CD14-positive monocyte (primary cell): ENCODE results near the gene ELMO1. TPM values are rescaled to one million over a fixed set of nuclear protein-coding genes. Genes with fewer than 3 reads are reported as not detected.

Source experiments
- DNase-seq, 3 donors: peaks; one replicate each; pipeline ENCODE4 v3.0.0-alpha.2; 2011 to 2022
- H2AFZ ChIP-seq: 2 replicates; pipeline ENCODE4 v1.6.0; 2012; ENCODE audit warnings: mild to moderate bottlenecking, low read depth, low read length, inconsistent platforms; ENCODE audit not compliant: insufficient read depth, poor library complexity, severe bottlenecking
- H3K27ac ChIP-seq, 2 donors: 1 replicate in 1 of 2; 2 replicates in 1 of 2; pipeline ENCODE4 v1.5.1; 2012 to 2013; ENCODE audit warnings: low read length in 2 of 2, control low read depth in 1 of 2, inconsistent platforms in 1 of 2, low read depth in 1 of 2, mild to moderate bottlenecking in 1 of 2
- H3K27me3 ChIP-seq, 2 donors: one replicate each; pipeline versions ENCODE4 v1.6.0 to v1.6.1; 2011 to 2013; ENCODE audit warnings: low read length in 2 of 2; ENCODE audit not compliant: control insufficient read depth in 2 of 2, insufficient read depth in 2 of 2
- H3K36me3 ChIP-seq, 2 donors: replicated peaks in 1 of 2; 1 replicate in 1 of 2; 2 replicates in 1 of 2; pipeline versions ENCODE4 v1.5.1 to v1.6.1; 2012 to 2013; ENCODE audit warnings: low read length in 2 of 2, control low read depth in 1 of 2, inconsistent platforms in 1 of 2, mild to moderate bottlenecking in 1 of 2; ENCODE audit not compliant: insufficient read depth in 2 of 2, control insufficient read depth in 1 of 2
- H3K4me1 ChIP-seq, 2 donors: 1 replicate in 1 of 2; 2 replicates in 1 of 2; pipeline versions ENCODE4 v1.5.1 to v1.6.1; 2012 to 2013; ENCODE audit warnings: low read length in 2 of 2, control low read depth in 1 of 2, inconsistent platforms in 1 of 2, mild to moderate bottlenecking in 1 of 2, moderate library complexity in 1 of 2; ENCODE audit not compliant: insufficient read depth in 2 of 2, control insufficient read depth in 1 of 2
- H3K4me2 ChIP-seq: replicated peaks from 2 replicates; pipeline ENCODE3; 2012; ENCODE audit warnings: low read length, moderate library complexity, mild to moderate bottlenecking; ENCODE audit not compliant: poor library complexity, severe bottlenecking; ENCODE audit errors: extremely low read depth
- H3K4me3 ChIP-seq, 3 experiments: fragments of 200-600 bp in 1 of 3; sonication (generic) in 1 of 3; replicated peaks in 1 of 3; 1 replicate in 2 of 3; 2 replicates in 1 of 3; pipeline ENCODE4 v1.5.1; 2011 to 2013; ENCODE audit warnings: low read length in 3 of 3, mild to moderate bottlenecking in 3 of 3, control low read depth in 2 of 3, low read depth in 2 of 3, inconsistent platforms in 1 of 3, moderate library complexity in 1 of 3
- H3K79me2 ChIP-seq: 2 replicates; pipeline ENCODE4 v1.6.0; 2012; ENCODE audit warnings: mild to moderate bottlenecking, control low read depth, inconsistent platforms, low read length, moderate library complexity; ENCODE audit not compliant: insufficient read depth
- H3K9ac ChIP-seq: 2 replicates; pipeline ENCODE4 v1.6.0; 2017; ENCODE audit warnings: low read length, mild to moderate bottlenecking; ENCODE audit not compliant: insufficient read depth, poor library complexity, severe bottlenecking
- H3K9me3 ChIP-seq, 2 donors: replicated peaks in 1 of 2; 1 replicate in 1 of 2; 2 replicates in 1 of 2; pipeline versions ENCODE4 v1.5.1 to v1.6.1; 2012 to 2013; ENCODE audit warnings: low read length in 2 of 2, control low read depth in 1 of 2; ENCODE audit not compliant: control insufficient read depth in 1 of 2, insufficient read depth in 1 of 2
- H4K20me1 ChIP-seq: 2 replicates; pipeline ENCODE4 v1.6.0; 2012; ENCODE audit warnings: mild to moderate bottlenecking, low read length, control low read depth, moderate library complexity; ENCODE audit not compliant: insufficient read depth
- H3K27ac Mint-ChIP-seq, 7 donors: one replicate each; pipeline ENCODE4 v1.8.0; 2020; ENCODE audit warnings: mild to moderate bottlenecking in 7 of 7, mixed read lengths in 7 of 7, moderate library complexity in 6 of 7, inconsistent platforms in 2 of 7
- H3K27me3 Mint-ChIP-seq, 3 donors: one replicate each; pipeline ENCODE4 v1.8.0; 2021 to 2022; ENCODE audit warnings: low read depth in 3 of 3, mild to moderate bottlenecking in 3 of 3, mixed read lengths in 3 of 3, moderate library complexity in 3 of 3, inconsistent platforms in 1 of 3
- H3K36me3 Mint-ChIP-seq, 2 donors: one replicate each; pipeline ENCODE4 v1.8.0; 2020; ENCODE audit warnings: mixed read lengths in 2 of 2, inconsistent platforms in 1 of 2, mild to moderate bottlenecking in 1 of 2
- H3K4me1 Mint-ChIP-seq: one replicate; pipeline ENCODE4 v1.8.0; 2020; ENCODE audit warnings: mild to moderate bottlenecking, mixed read lengths
- H3K4me3 Mint-ChIP-seq, 2 donors: one replicate each; pipeline ENCODE4 v1.8.0; 2020; ENCODE audit warnings: mild to moderate bottlenecking in 2 of 2, mixed read lengths in 2 of 2, moderate library complexity in 1 of 2
- H3K9me3 Mint-ChIP-seq, 7 donors: one replicate each; pipeline ENCODE4 v1.8.0; 2020 to 2022; ENCODE audit warnings: mixed read lengths in 7 of 7, mild to moderate bottlenecking in 6 of 7, moderate library complexity in 6 of 7, inconsistent platforms in 2 of 7
- WGBS: methylation state at CpG from one replicate; pipeline ENCODE4 v1.1.5; 2013; ENCODE audit warnings: missing lambda C conversion rate; ENCODE audit not compliant: insufficient coverage; 5-methylcytosine and 5-hydroxymethylcytosine counted together
- intact Hi-C, 2 donors: fragments of 100-400 bp; cut with micrococcal nuclease; formaldehyde crosslinking; loops; one replicate each; pipeline versions ENCODE4 v1.15.0 to v1.15.1; 2023
- polyA plus RNA-seq, 3 donors: library from polyadenylated mRNA; depleted of rRNA in 1 of 3; unstranded in 2 of 3; stranded (reverse) in 1 of 3; fragments of 300-500 nt in 2 of 3; fragments of >200 nt in 1 of 3; fragmentation: Illumina TruSeq in 2 of 3; gene quantifications; 1 replicate in 2 of 3; 2 replicates in 1 of 3; pipeline ENCODE4 v1.2.3, GENCODE V29; 2012 to 2021
- TF ChIP-seq, protein P1 (sequence below): fragments of 200-600 bp; IDR thresholded peaks from one replicate; pipeline ENCODE4 v1.8.0; 2022; ENCODE audit warnings: antibody characterized with exemption, mild to moderate bottlenecking

Gene ELMO1
- polyA plus RNA-seq, 3 donors = 46.6 to 50.2 (median 46.7) TPM

DNA sequence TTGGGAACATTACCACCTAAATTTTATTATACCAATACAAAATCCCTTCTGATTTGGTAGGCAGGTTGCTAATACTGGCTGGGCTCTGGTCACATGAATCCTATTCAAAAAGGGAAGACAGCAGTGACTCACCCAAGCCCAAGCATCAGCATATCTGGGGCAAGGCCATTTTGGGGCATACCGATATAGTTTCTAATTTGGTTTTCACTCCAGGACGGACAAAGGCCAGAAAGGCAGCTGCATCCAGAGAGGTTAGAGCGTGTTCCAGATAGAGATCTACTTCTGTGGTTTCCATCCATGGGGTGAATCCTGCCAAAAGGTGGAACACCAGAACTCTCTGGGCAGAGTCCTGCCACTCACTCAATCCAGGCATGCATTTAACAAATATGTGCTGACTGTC is 335.8 kb downstream of the ELMO1 start:
- TF ChIP-seq, protein P1, sequence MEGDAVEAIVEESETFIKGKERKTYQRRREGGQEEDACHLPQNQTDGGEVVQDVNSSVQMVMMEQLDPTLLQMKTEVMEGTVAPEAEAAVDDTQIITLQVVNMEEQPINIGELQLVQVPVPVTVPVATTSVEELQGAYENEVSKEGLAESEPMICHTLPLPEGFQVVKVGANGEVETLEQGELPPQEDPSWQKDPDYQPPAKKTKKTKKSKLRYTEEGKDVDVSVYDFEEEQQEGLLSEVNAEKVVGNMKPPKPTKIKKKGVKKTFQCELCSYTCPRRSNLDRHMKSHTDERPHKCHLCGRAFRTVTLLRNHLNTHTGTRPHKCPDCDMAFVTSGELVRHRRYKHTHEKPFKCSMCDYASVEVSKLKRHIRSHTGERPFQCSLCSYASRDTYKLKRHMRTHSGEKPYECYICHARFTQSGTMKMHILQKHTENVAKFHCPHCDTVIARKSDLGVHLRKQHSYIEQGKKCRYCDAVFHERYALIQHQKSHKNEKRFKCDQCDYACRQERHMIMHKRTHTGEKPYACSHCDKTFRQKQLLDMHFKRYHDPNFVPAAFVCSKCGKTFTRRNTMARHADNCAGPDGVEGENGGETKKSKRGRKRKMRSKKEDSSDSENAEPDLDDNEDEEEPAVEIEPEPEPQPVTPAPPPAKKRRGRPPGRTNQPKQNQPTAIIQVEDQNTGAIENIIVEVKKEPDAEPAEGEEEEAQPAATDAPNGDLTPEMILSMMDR = no peak
- H3K27me3 Mint-ChIP-seq = no peaks in the 10 kb centered on the region
- Histone ChIP-seq H3K79me2 (peaks cover 16% of the 10 kb centered on the region), H3K9me3 (no peaks in the 10 kb centered on the region), H3K27ac (peak overlapping the region in 1 of 2 donors; percentile 35), H3K9ac (no peak overlapping the region), H3K4me2 (no peak overlapping the region), H3K4me1 (no peaks in the 10 kb centered on the region), H4K20me1 (peaks cover 80% of the 10 kb centered on the region), H3K27me3 (no peaks in the 10 kb centered on the region), H3K4me3 (no peak overlapping the region), H2AFZ (no peak overlapping the region), H3K36me3 (peaks cover 0 to 22% of the 10 kb centered on the region in 2 donors)
- H3K27ac Mint-ChIP-seq = peak overlapping the region in 4 of 7 donors; percentile 5 to 76 (median 43)
- WGBS = 96% methylated on average over 3 of the region's 3 CpGs
- DNase-seq = peak in 1 of 3 donors; percentile 19
- no peak overlapping the region for H3K4me3 Mint-ChIP-seq
- H3K36me3 Mint-ChIP-seq = peaks cover 16 to 39% of the 10 kb centered on the region in 2 donors
- H3K9me3 Mint-ChIP-seq = peaks cover 0 to 2% (median 0%) of the 10 kb centered on the region in 7 donors
- intact Hi-C loops = no loop called here
- peaks cover 15% of the 10 kb centered on the region for H3K4me1 Mint-ChIP-seq

DNA sequence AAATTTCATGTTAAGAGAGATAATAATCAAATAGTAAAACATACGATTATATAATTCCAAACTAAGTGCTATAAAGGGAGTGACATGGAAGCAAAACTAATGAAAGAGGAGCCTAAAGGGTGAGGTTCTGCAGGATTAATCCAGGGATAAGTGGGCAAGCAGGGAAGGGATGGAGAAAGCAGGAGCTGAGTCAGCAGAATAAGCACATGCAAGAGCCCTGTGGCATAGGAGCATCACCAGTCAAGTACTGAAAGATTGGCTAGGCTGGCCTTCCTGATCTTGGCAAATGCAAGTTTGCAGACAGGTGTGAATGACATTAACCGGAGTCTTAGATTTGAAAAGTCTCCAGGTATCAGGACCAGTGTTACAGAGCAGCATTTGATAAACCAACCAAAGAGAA is 336.4 kb downstream of the ELMO1 start:
- peak overlapping the region in 1 of 7 donors; percentile 25 for H3K27ac Mint-ChIP-seq
- H3K4me2 ChIP-seq = no peak overlapping the region
- H3K4me3 Mint-ChIP-seq = no peak overlapping the region
- intact Hi-C loops = no loop called here
- H4K20me1 ChIP-seq = peaks cover 85% of the 10 kb centered on the region
- H3K4me3 ChIP-seq = no peak overlapping the region
- TF ChIP-seq, protein P1 = no peak
- no peak overlapping the region for H3K27ac ChIP-seq
- peaks cover 16% of the 10 kb centered on the region for H3K79me2 ChIP-seq
- 100% methylated on average over 1 of the region's 2 CpGs for WGBS
- no peaks in the 10 kb centered on the region for H3K27me3 Mint-ChIP-seq
- peaks cover 0 to 22% of the 10 kb centered on the region in 2 donors for H3K36me3 ChIP-seq
- H3K9me3 ChIP-seq = no peaks in the 10 kb centered on the region
- H3K4me1 ChIP-seq = no peaks in the 10 kb centered on the region
- no peak overlapping the region for H2AFZ ChIP-seq
- H3K9me3 Mint-ChIP-seq = peaks cover 0 to 2% (median 0%) of the 10 kb centered on the region in 7 donors
- peaks cover 16 to 35% of the 10 kb centered on the region in 2 donors for H3K36me3 Mint-ChIP-seq
- H3K4me1 Mint-ChIP-seq = peaks cover 21% of the 10 kb centered on the region
- H3K27me3 ChIP-seq = no peaks in the 10 kb centered on the region
- no peak overlapping the region for H3K9ac ChIP-seq
- no peak for DNase-seq
